Caco-2 (cell line): Measurements from ENCODE around the gene NLE1. TPM values are rescaled to one million over a fixed set of nuclear protein-coding genes. Genes with fewer than 3 reads are reported as not detected.

Experiments
- Bru-seq: library from RNA; stranded (reverse); fragments of 400-500 nt; gene quantifications from one replicate; lab custom pipeline; 2021; lab: Mats Ljungman, UMichigan
- BruChase-seq, 2 experiments: library from RNA; stranded (reverse); fragments of 400-500 nt; gene quantifications; one replicate each; lab custom pipeline; 2021; lab: Mats Ljungman, UMichigan
- BruUV-seq: library from RNA; stranded (reverse); fragments of 400-500 nt; replicated peaks from 2 replicates; lab custom pipeline; 2021; lab: Mats Ljungman, UMichigan
- CTCF ChIA-PET: fragments of 300-600 bp; sonication (Branson Sonifier 250); formaldehyde crosslinking; loops from one replicate; lab custom pipeline; 2022; ENCODE audit warnings: antibody characterized with exemption; lab: Charles Lee
- POLR2A ChIA-PET: fragments of 300-600 bp; sonication (Branson Sonifier 250); formaldehyde crosslinking; loops from one replicate; lab custom pipeline; 2022; ENCODE audit warnings: antibody characterized with exemption; lab: Charles Lee
- DNase-seq, 2 experiments: peaks; one replicate each; pipeline versions ENCODE4 v3.0.0 to v3.0.0-alpha.2; 2020 to 2022
- H3K27me3 ChIP-seq: replicated peaks from 2 replicates; pipeline ENCODE4 v1.6.0; 2011; ENCODE audit warnings: low read length; ENCODE audit not compliant: control insufficient read depth, insufficient read depth
- H3K36me3 ChIP-seq: 2 replicates; pipeline ENCODE4 v1.5.1; 2011; ENCODE audit warnings: low read length; ENCODE audit not compliant: control insufficient read depth, insufficient read depth
- H3K4me1 ChIP-seq: fragments of 250-450 bp; sonication (Bioruptor Pico); 2 replicates; pipeline ENCODE4 v1.5.1; 2020; ENCODE audit warnings: mild to moderate bottlenecking
- H3K4me3 ChIP-seq: 2 replicates; pipeline ENCODE4 v1.5.1; 2011; ENCODE audit warnings: low read depth, mild to moderate bottlenecking, control low read depth, low read length
- H3K9me3 ChIP-seq: fragments of 250-450 bp; sonication (Bioruptor Pico); 2 replicates; pipeline ENCODE4 v1.5.1; 2020; ENCODE audit warnings: mild to moderate bottlenecking, moderate library complexity
- H3K27ac Mint-ChIP-seq: one replicate; pipeline ENCODE4 v1.8.0; 2022; ENCODE audit warnings: mixed read lengths; ENCODE audit not compliant: unreplicated experiment
- H3K27me3 Mint-ChIP-seq: one replicate; pipeline ENCODE4 v1.8.0; 2022; ENCODE audit warnings: mixed read lengths; ENCODE audit not compliant: insufficient read depth, unreplicated experiment
- H3K36me3 Mint-ChIP-seq: one replicate; pipeline ENCODE4 v1.8.0; 2022; ENCODE audit warnings: mild to moderate bottlenecking, mixed read lengths; ENCODE audit not compliant: insufficient read depth, unreplicated experiment
- H3K4me1 Mint-ChIP-seq: one replicate; pipeline ENCODE4 v1.8.0; 2022; ENCODE audit warnings: low read depth, mixed read lengths; ENCODE audit not compliant: unreplicated experiment
- H3K4me3 Mint-ChIP-seq: one replicate; pipeline ENCODE4 v1.8.0; 2022; ENCODE audit warnings: mild to moderate bottlenecking, moderate library complexity, mixed read lengths; ENCODE audit not compliant: unreplicated experiment
- H3K9me3 Mint-ChIP-seq: one replicate; pipeline ENCODE4 v1.8.0; 2022; ENCODE audit warnings: mixed read lengths; ENCODE audit not compliant: unreplicated experiment
- intact Hi-C: fragments of 100-400 bp; cut with micrococcal nuclease; formaldehyde crosslinking; loops from one replicate; pipeline ENCODE4 v1.10.0; 2022; ENCODE audit not compliant: unreplicated experiment
- long read RNA-seq: library from polyadenylated mRNA; stranded (forward); transcript quantifications from one replicate; pipeline ENCODE4 v2.0.0, GENCODE V29; 2022
- total RNA-seq: library from RNA; stranded (reverse); gene quantifications from 2 replicates; pipeline ENCODE4 v1.2.3, GENCODE V29; 2022
- TF ChIP-seq, protein P1 (sequence below), 2 experiments: fragments of 200-600 bp in 1 of 2; IDR thresholded peaks; 1 replicate in 1 of 2; 2 replicates in 1 of 2; pipeline versions ENCODE4 v1.5.1 to v1.8.0; 2011 to 2022; ENCODE audit warnings: antibody characterized with exemption in 1 of 2, control low read depth in 1 of 2, inconsistent platforms in 1 of 2, low read depth in 1 of 2, low read length in 1 of 2, mild to moderate bottlenecking in 1 of 2, moderate library complexity in 1 of 2; ENCODE audit not compliant: insufficient read depth in 1 of 2, severe bottlenecking in 1 of 2, unreplicated experiment in 1 of 2

The NLE1 gene
- total RNA-seq (24.8 and 26.2 TPM in 2 replicates), Bru-seq, nascent RNA (percentile 76 among the genes with signal in this experiment), BruChase-seq, experiment 1, labeled RNA remaining after a 2-hour chase (percentile 66 among the genes with signal in this experiment), BruChase-seq, experiment 2, labeled RNA remaining after a 6-hour chase (percentile 73 among the genes with signal in this experiment)
- long read RNA-seq, full-length matches to known transcripts: 12 of 26 reads
- long read RNA-seq, partial matches to known transcripts: 2 of 26 reads
- long read RNA-seq, other reads (novel, unspliced or antisense): 12 of 26 reads

DNA sequence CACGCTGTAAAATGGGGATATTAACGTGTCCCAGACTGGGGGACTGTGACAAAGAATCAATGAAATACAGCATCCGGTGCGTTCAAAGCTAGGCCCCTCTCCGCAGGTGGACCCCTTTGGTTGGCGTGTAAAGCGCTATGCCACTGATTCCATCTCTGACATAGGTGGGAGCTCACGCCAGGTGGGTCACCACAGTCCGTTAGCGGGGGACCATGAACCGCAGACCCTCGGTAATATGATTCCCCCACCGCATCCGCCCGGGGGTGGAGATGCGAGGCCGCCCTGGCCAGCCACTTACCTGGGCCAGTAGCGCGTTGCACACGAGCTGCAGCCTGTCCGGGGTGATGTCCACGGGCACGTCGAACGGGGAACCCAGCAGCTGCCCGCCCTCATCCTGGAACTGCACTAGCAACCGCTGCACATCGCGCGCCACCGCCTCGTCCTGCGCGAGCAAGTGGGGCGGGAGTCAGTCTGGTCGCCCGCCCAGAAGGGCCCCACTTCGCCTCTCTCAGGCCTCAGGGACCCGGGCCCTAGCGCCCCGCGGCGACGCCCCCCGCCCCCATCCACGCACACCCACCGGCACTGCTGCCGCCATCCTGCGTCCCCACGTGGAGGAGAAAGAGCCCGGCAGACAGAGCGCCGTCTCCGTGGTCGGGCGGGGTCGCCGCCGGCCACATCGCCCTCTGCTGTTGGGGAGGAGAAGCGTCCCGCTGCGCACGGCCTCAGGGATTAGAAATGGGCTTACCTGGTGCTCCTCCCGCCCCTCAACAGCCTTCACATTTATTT lies at the start of gene NLE1:
Gene NLE1, minus strand, starts transcription at position 623 of the 786 bp plus-strand sequence. Its CDS starts 28 bp downstream, at position 595.
- peak; percentile 86 to 93 for DNase-seq
- Histone ChIP-seq H3K4me3 (peak within 1 kb of the TSS; percentile 100), H3K36me3 (peaks cover 2% of the 10 kb centered on the region), H3K9me3 (no peaks in the 10 kb centered on the region), H3K27me3 (no peaks in the 10 kb centered on the region), H3K4me1 (no peaks in the 10 kb centered on the region)
- Mint-ChIP-seq H3K36me3 (peaks cover 17% of the 10 kb centered on the region), H3K27ac (no peak within 1 kb of the TSS), H3K9me3 (no peaks in the 10 kb centered on the region), H3K4me1 (no peaks in the 10 kb centered on the region), H3K4me3 (peak within 1 kb of the TSS; percentile 75), H3K27me3 (peaks cover 3% of the 10 kb centered on the region)
- ChIA-PET POLR2A (interaction anchor here (1.1 kb wide), 1 partner anchor 78 kb away, joined by 3 read pairs; the partner anchor contains the start of gene RFFL), CTCF (no interaction called here)
- BruUV-seq: TSS peak; percentile 77
- intact Hi-C loops: no loop called here
- TF ChIP-seq, protein P1, sequence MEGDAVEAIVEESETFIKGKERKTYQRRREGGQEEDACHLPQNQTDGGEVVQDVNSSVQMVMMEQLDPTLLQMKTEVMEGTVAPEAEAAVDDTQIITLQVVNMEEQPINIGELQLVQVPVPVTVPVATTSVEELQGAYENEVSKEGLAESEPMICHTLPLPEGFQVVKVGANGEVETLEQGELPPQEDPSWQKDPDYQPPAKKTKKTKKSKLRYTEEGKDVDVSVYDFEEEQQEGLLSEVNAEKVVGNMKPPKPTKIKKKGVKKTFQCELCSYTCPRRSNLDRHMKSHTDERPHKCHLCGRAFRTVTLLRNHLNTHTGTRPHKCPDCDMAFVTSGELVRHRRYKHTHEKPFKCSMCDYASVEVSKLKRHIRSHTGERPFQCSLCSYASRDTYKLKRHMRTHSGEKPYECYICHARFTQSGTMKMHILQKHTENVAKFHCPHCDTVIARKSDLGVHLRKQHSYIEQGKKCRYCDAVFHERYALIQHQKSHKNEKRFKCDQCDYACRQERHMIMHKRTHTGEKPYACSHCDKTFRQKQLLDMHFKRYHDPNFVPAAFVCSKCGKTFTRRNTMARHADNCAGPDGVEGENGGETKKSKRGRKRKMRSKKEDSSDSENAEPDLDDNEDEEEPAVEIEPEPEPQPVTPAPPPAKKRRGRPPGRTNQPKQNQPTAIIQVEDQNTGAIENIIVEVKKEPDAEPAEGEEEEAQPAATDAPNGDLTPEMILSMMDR (IDR thresholded peaks at IDR 0.05; ENCODE audit: insufficient read depth in 1 of 2, low read depth in 1 of 2, low read length in 1 of 2, severe bottlenecking in 1 of 2, unreplicated experiment in 1 of 2): peak; percentile 92 to 98

GRCh38 chr17:35191001-35191695 lies 49.0 kb upstream of the NLE1 start:
- Histone ChIP-seq H3K4me3 (no peak overlapping the region), H3K4me1 (no peaks in the 10 kb centered on the region), H3K9me3 (no peaks in the 10 kb centered on the region), H3K36me3 (no peaks in the 10 kb centered on the region), H3K27me3 (0 out of 2 replicates have a peak, but pooled peaks cover 1% of the 10 kb centered on the region)
- Mint-ChIP-seq H3K36me3 (no peaks in the 10 kb centered on the region), H3K9me3 (peaks cover 5% of the 10 kb centered on the region), H3K27me3 (peaks cover 19% of the 10 kb centered on the region), H3K4me1 (no peaks in the 10 kb centered on the region), H3K27ac (no peak overlapping the region), H3K4me3 (no peak overlapping the region)
- ChIA-PET CTCF (no interaction called here), POLR2A (no interaction called here)
- BruUV-seq: no TSS peak
- DNase-seq: no peak
- intact Hi-C loops: no loop called here
- TF ChIP-seq, protein P1 (IDR thresholded peaks at IDR 0.05; ENCODE audit: insufficient read depth in 1 of 2, low read depth in 1 of 2, low read length in 1 of 2, severe bottlenecking in 1 of 2, unreplicated experiment in 1 of 2): no peak

- ChIA-PET POLR2A (no interaction called here), CTCF (no interaction called here)
These were observed 47.2 kb upstream of the NLE1 start for GRCh38 chr17:35189291-35189690.

More at GRCh38 chr17:35189291-35189690, 47.2 kb upstream of the NLE1 start:
- no peaks in the 10 kb centered on the region for H3K9me3 Mint-ChIP-seq
- no peak for DNase-seq
- H3K36me3 ChIP-seq: no peaks in the 10 kb centered on the region
- no peak overlapping the region for H3K4me3 Mint-ChIP-seq
- H3K4me1 ChIP-seq: no peaks in the 10 kb centered on the region
- no peak overlapping the region for H3K27ac Mint-ChIP-seq
- H3K27me3 ChIP-seq: 0 out of 2 replicates have a peak, but pooled peaks cover 1% of the 10 kb centered on the region
- H3K27me3 Mint-ChIP-seq: peaks cover 25% of the 10 kb centered on the region
- no peak overlapping the region for H3K4me3 ChIP-seq
- no peaks in the 10 kb centered on the region for H3K36me3 Mint-ChIP-seq
- no peaks in the 10 kb centered on the region for H3K4me1 Mint-ChIP-seq
- no peaks in the 10 kb centered on the region for H3K9me3 ChIP-seq
- TF ChIP-seq, protein P1 (IDR thresholded peaks at IDR 0.05; ENCODE audit: insufficient read depth in 1 of 2, low read depth in 1 of 2, low read length in 1 of 2, severe bottlenecking in 1 of 2, unreplicated experiment in 1 of 2): no peak
- BruUV-seq: no TSS peak
- intact Hi-C loops: no loop called here
